Mesothelial cell of epicardium (in vitro differentiated cells): ENCODE measurements around the gene CES1. TPM values are rescaled to one million over a fixed set of nuclear protein-coding genes. Genes with fewer than 3 reads are reported as not detected.
"Not testable (repeated sequence)": the region's sequence is repeated elsewhere in the genome, so short reads cannot be mapped to it uniquely, and the experiment has no call there.

ENCODE experiments used
- DNase-seq, 2 experiments: peaks; one replicate each; pipeline ENCODE4 v3.0.0; 2021; ENCODE audit warnings: low spot score in 2 of 2; ENCODE audit not compliant: unreplicated experiment in 2 of 2
- H3K27ac Mint-ChIP-seq: 2 replicates; pipeline ENCODE4 v1.8.0; 2021; ENCODE audit warnings: mixed read lengths
- H3K27me3 Mint-ChIP-seq: 2 replicates; pipeline ENCODE4 v1.8.0; 2021; ENCODE audit warnings: low read depth, mixed read lengths
- H3K36me3 Mint-ChIP-seq: 2 replicates; pipeline ENCODE4 v1.8.0; 2021; ENCODE audit warnings: mixed read lengths
- H3K4me1 Mint-ChIP-seq: 2 replicates; pipeline ENCODE4 v1.8.0; 2021; ENCODE audit warnings: mixed read lengths
- H3K4me3 Mint-ChIP-seq: 2 replicates; pipeline ENCODE4 v1.8.0; 2021; ENCODE audit warnings: mild to moderate bottlenecking, moderate library complexity, mixed read lengths
- H3K9me3 Mint-ChIP-seq: 2 replicates; pipeline ENCODE4 v1.8.0; 2021; ENCODE audit warnings: mixed read lengths
- CTCF ChIP-seq: fragments of 200-600 bp; sonication (generic); IDR thresholded peaks from one replicate; pipeline ENCODE4 v1.5.0; 2021; ENCODE audit warnings: antibody characterized with exemption; ENCODE audit not compliant: unreplicated experiment
- total RNA-seq: library from RNA; stranded (reverse); gene quantifications from 3 replicates; pipeline ENCODE4 v1.2.1, GENCODE V29; 2021

The CES1 gene
- total RNA-seq, 1 donor from 2014 or later, result 0.45 TPM

DNA sequence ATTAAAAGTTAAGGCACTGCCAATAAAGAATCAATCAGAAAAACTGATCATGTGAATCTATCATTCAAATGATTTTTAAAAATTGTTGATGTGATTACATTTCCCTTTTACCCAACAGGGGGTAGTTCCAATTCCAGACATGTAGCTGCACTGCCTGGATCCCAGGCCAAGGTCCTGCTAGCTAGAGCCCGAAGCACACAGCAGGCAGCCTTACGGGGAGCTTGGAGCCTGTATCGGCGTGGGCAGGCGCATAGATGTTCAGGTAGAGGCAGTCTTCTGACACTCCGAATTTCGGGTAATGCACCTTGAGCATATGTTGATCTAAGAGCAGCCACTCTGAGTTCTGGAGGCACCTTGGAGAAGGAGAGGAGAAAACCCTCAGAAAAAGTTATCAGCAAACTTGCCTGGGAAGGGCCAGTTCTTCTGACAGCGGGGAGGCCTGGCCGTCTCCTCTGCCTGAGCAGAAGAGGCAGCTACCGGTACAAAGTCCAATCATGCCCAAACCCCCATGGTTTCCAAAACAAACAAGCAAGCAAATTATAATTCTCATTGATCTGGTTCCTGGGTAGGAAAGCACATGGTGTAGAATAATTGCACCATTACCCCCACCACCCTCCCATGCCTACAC, 38.6 kb upstream of the CES1 start:
- Mint-ChIP-seq H3K36me3 (no peaks in the 10 kb centered on the region), H3K27me3 (peaks cover 21% of the 10 kb centered on the region), H3K4me3 (no peak overlapping the region), H3K9me3 (no peaks in the 10 kb centered on the region), H3K4me1 (peaks cover 4% of the 10 kb centered on the region), H3K27ac (no peak overlapping the region)
- TF ChIP-seq CTCF, result no peak
- no peak for DNase-seq

DNA sequence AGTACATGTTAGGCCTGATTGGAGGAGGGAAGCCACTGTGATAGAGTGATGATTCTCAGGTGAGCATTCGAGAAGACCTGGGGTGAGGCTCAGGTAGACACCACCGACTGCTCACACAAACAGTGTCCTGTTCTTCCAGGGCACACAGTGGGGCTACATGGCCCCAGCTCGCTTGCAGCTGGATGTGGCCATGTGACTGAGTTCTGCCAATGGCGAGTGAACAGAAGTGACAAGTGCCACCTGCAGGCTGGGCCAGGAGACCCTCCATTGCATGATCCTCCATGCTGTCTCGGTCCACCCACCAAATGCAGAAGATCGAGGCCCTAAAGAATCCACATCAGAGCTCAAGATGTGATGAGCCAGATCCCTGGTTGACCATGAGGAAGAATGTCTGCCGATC, 36.1 kb upstream of the CES1 start:
- Mint-ChIP-seq H3K36me3 (no peaks in the 10 kb centered on the region), H3K4me3 (no peak overlapping the region)

DNA sequence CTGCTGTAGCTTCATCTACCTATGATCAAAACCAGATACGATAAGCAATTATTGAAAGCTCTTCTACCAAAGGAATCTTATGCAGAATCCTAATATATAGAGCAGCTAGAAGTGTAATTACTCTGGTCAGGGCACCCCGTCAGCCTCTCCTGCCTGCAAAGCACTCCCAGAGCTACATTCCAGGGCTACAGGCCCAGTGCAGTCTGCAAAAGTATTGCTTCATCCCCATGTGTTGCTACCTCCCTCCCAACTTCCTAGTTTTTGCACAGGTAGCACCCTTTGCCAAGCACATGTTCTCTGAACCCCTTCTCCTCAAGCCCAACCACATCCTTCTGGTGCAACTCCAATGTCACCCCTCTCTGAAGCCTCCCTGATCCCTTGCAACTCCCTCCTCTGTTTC, 35.2 kb upstream of the CES1 start:
- no peak for TF ChIP-seq CTCF
- DNase-seq, result no peak
- H3K9me3 Mint-ChIP-seq, result no peaks in the 10 kb centered on the region
- no peak overlapping the region for H3K27ac Mint-ChIP-seq
- no peaks in the 10 kb centered on the region for H3K36me3 Mint-ChIP-seq
- peaks cover 15% of the 10 kb centered on the region for H3K27me3 Mint-ChIP-seq
- no peak overlapping the region for H3K4me3 Mint-ChIP-seq
- no peaks in the 10 kb centered on the region for H3K4me1 Mint-ChIP-seq

More for the DNA sequence above, 36.1 kb upstream of the CES1 start:
- Mint-ChIP-seq H3K27me3 (peaks cover 13% of the 10 kb centered on the region), H3K9me3 (no peaks in the 10 kb centered on the region), H3K27ac (no peak overlapping the region), H3K4me1 (no peaks in the 10 kb centered on the region)
- no peak for DNase-seq
- TF ChIP-seq CTCF, result no peak

- Mint-ChIP-seq H3K9me3 (no peaks in the 10 kb centered on the region), H3K4me1 (no peaks in the 10 kb centered on the region), H3K4me3 (no peak overlapping the region), H3K27ac (no peak overlapping the region), H3K36me3 (no peaks in the 10 kb centered on the region), H3K27me3 (peaks cover 39% of the 10 kb centered on the region)
- DNase-seq, result no peak
- no peak for TF ChIP-seq CTCF
These were observed 28.4 kb upstream of the CES1 start for GRCh38 chr16:55861288-55861687.

DNA sequence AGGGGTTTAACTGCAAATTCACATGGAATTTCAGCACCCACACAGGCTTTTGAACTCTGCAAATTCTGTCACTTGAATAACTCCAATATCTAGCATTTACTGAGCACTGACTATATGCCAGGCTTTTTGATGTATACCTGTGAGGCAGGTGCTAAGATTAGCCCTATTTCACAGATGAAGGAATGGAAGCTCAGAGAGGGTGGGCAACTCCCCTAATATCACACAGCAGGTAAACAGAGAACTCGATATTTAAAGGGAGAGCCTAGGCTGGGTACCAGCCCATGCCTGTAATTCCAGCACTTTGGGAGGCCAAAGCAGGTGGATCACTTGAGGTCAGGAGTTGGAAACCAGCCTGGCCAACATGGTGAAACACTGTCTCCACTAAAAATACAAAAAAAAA, 24.8 kb upstream of the CES1 start:
- H3K27ac Mint-ChIP-seq, H3K4me3 Mint-ChIP-seq, DNase-seq: not testable (repeated sequence)

DNA sequence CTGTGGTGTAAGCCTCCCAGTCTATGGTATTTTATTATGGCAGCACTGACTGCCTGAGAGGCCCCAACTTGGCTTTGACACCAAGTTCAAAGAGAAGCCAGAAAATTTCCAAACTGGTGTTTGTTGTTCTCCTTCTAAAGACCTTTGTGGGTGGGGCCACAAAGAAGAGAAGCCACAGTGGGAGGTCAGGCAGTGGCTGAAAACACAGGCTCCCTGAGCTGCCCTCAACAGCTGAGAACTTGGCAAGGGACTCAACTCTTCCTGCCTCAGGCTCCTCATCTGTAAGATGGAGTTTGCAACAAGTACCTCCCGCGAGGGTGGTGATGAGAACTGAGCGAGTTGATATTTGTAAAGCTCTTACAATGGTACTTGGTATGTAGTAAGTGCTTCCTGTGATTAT, 24.1 kb upstream of the CES1 start:
- Mint-ChIP-seq H3K36me3 (no peaks in the 10 kb centered on the region), H3K27ac (no peak overlapping the region), H3K9me3 (peaks cover 5% of the 10 kb centered on the region)

More for the DNA sequence above, 24.8 kb upstream of the CES1 start:
- not testable (repeated sequence) for H3K4me1 Mint-ChIP-seq, H3K9me3 Mint-ChIP-seq, H3K36me3 Mint-ChIP-seq
- peaks cover 60% of the 10 kb centered on the region for H3K27me3 Mint-ChIP-seq

More for the DNA sequence above, 24.1 kb upstream of the CES1 start:
- no peak for DNase-seq
- H3K4me1 Mint-ChIP-seq, result no peaks in the 10 kb centered on the region
- no peak for TF ChIP-seq CTCF
- H3K27me3 Mint-ChIP-seq, result peaks cover 59% of the 10 kb centered on the region
- H3K4me3 Mint-ChIP-seq, result no peak overlapping the region
